Keratinocyte (primary cell): ENCODE measurements around the gene ARID3C. TPM values are rescaled to one million over a fixed set of nuclear protein-coding genes. Genes with fewer than 3 reads are reported as not detected.

Experiments
- DNase-seq: peaks from one replicate; pipeline ENCODE4 v3.0.0-alpha.2; 2011; ENCODE audit warnings: low read depth, missing footprints, low spot score
- FAIRE-seq: peaks from 2 replicates; lab custom pipeline; 2011; peaks lifted over from hg19 to GRCh38; lab: Jason Lieb, UNC
- H2AFZ ChIP-seq: 2 replicates; pipeline ENCODE4 v1.6.0; 2012; ENCODE audit warnings: low read length, control low read depth, inconsistent platforms; ENCODE audit not compliant: control insufficient read depth
- H3K27ac ChIP-seq: 2 replicates; pipeline ENCODE4 v1.5.1; 2011; ENCODE audit warnings: low read length; ENCODE audit not compliant: control insufficient read depth, insufficient read depth
- H3K27me3 ChIP-seq: 3 replicates; pipeline ENCODE4 v1.6.0; 2011; ENCODE audit warnings: low read length; ENCODE audit not compliant: control insufficient read depth, insufficient read depth; ENCODE audit errors: extremely low read depth
- H3K36me3 ChIP-seq, 2 experiments: 2 replicates in 1 of 2; 3 replicates in 1 of 2; pipeline ENCODE4 v1.5.1; 2011; ENCODE audit warnings: low read length in 2 of 2, mild to moderate bottlenecking in 1 of 2; ENCODE audit not compliant: control insufficient read depth in 2 of 2, insufficient read depth in 2 of 2; ENCODE audit errors: extremely low read depth in 1 of 2
- H3K4me1 ChIP-seq: 3 replicates; pipeline ENCODE4 v1.5.1; 2011; ENCODE audit warnings: low read length; ENCODE audit not compliant: control insufficient read depth, insufficient read depth; ENCODE audit errors: extremely low read depth
- H3K4me2 ChIP-seq: 3 replicates; pipeline ENCODE4 v1.6.0; 2011; ENCODE audit warnings: low read depth, low read length; ENCODE audit not compliant: control insufficient read depth, insufficient read depth; ENCODE audit errors: extremely low read depth
- H3K4me3 ChIP-seq, 3 experiments: fragments of 200-600 bp in 1 of 3; sonication (generic) in 1 of 3; 2 replicates in 2 of 3; 3 replicates in 1 of 3; pipeline ENCODE4 v1.5.1; 2011 to 2016; ENCODE audit warnings: low read length in 3 of 3, mild to moderate bottlenecking in 3 of 3, control low read depth in 2 of 3, inconsistent platforms in 1 of 3, low read depth in 1 of 3, mixed read lengths in 1 of 3, mixed run types in 1 of 3, moderate library complexity in 1 of 3; ENCODE audit not compliant: control insufficient read depth in 2 of 3, insufficient read depth in 2 of 3; ENCODE audit errors: extremely low read depth in 1 of 3
- H3K79me2 ChIP-seq: 2 replicates; pipeline ENCODE4 v1.6.0; 2012; ENCODE audit warnings: low read length; ENCODE audit not compliant: control insufficient read depth, insufficient read depth
- H3K9ac ChIP-seq: 3 replicates; pipeline ENCODE4 v1.6.0; 2011; ENCODE audit warnings: low read length; ENCODE audit not compliant: control insufficient read depth, insufficient read depth; ENCODE audit errors: extremely low read depth
- H3K9me1 ChIP-seq: 3 replicates; pipeline ENCODE4 v1.6.0; 2011; ENCODE audit warnings: low read length; ENCODE audit not compliant: control insufficient read depth, insufficient read depth; ENCODE audit errors: extremely low read depth
- H3K9me3 ChIP-seq: 2 replicates; pipeline ENCODE4 v1.5.1; 2012; ENCODE audit warnings: low read depth, low read length; ENCODE audit not compliant: control insufficient read depth
- H4K20me1 ChIP-seq: 3 replicates; pipeline ENCODE4 v1.6.0; 2011; ENCODE audit warnings: low read length; ENCODE audit not compliant: control insufficient read depth, insufficient read depth; ENCODE audit errors: extremely low read depth
- CTCF ChIP-seq, 3 experiments: IDR thresholded peaks in 1 of 3; conservative IDR thresholded peaks in 1 of 3; optimal IDR thresholded peaks in 1 of 3; 2 replicates in 2 of 3; 3 replicates in 1 of 3; pipeline versions ENCODE3 to v1.5.1; 2011; ENCODE audit warnings: low read length in 3 of 3, mild to moderate bottlenecking in 3 of 3, moderate library complexity in 2 of 3, control low read depth in 1 of 3, inconsistent platforms in 1 of 3; ENCODE audit not compliant: insufficient read depth in 2 of 3; ENCODE audit errors: extremely low read depth in 1 of 3
- EZH2 ChIP-seq: IDR thresholded peaks from one replicate; pipeline ENCODE4 v1.6.1; 2012; ENCODE audit warnings: inconsistent platforms, mild to moderate bottlenecking, low read length, moderate library complexity
- dilution Hi-C: fragments of 300-500 bp; cut with MboI; formaldehyde crosslinking; loops from one replicate; pipeline ENCODE4 v1.7.0; 2020; ENCODE audit warnings: low sequenced_read_pairs; ENCODE audit not compliant: extremely low pct_ligation_motif_present
- polyA minus RNA-seq, 3 experiments: library from RNA; depleted of rRNA, polyadenylated mRNA; stranded (reverse); fragments of >200 nt; gene quantifications; 1 replicate in 1 of 3; 2 replicates in 1 of 3; 3 replicates in 1 of 3; pipeline ENCODE4 v1.2.3, GENCODE V29; 2011
- polyA plus RNA-seq, 5 experiments: library from polyadenylated mRNA; depleted of rRNA in 3 of 5; stranded (reverse) in 3 of 5; stranded (forward) in 1 of 5; unstranded in 1 of 5; fragments of >200 nt; gene quantifications; 1 replicate in 1 of 5; 2 replicates in 3 of 5; 3 replicates in 1 of 5; pipeline versions ENCODE4 v1.2.1 to v1.2.3, GENCODE V29; 2011 to 2012; ENCODE audit warnings: missing spikeins in 2 of 5, low read depth in 1 of 5, low replicate concordance in 1 of 5

The ARID3C gene
- polyA plus RNA-seq (0.03 to 0.05 TPM in 2 of 3 replicates, not detected in the other), polyA minus RNA-seq (not detected in 3 replicates)
- 0.37 TPM for polyA plus RNA-seq (2011; ENCODE audit: low read depth)
- polyA plus RNA-seq (2011; cell fraction: cytosol; rRNA removed) = not detected in 2 replicates
- 0.16 TPM in 1 of 2 replicates, not detected in the other for polyA plus RNA-seq (2011; cell fraction: nucleus; rRNA removed)
- 0.23 TPM in 1 of 2 replicates, not detected in the other for polyA plus RNA-seq (2012; ENCODE audit: low replicate concordance)
- polyA minus RNA-seq (2011; cell fraction: cytosol; rRNA and poly(A)+ RNA removed) = not detected
- polyA minus RNA-seq (2011; cell fraction: nucleus; rRNA and poly(A)+ RNA removed) = not detected in 2 replicates

- Histone ChIP-seq H3K79me2 (no peaks in the 10 kb centered on the region), H3K27me3 (peaks cover 48% of the 10 kb centered on the region), H3K4me1 (peaks cover 5% of the 10 kb centered on the region), H3K4me2 (peak within 1 kb of the TSS; percentile 47), H3K9me3 (no peaks in the 10 kb centered on the region), H3K36me3 (no peaks in the 10 kb centered on the region), H4K20me1 (no peaks in the 10 kb centered on the region), H3K27ac (no peak within 1 kb of the TSS), H3K9ac (no peak within 1 kb of the TSS), H3K4me3 (peak within 1 kb of the TSS; percentile 22 to 38 (median 25)), H3K9me1 (no peaks in the 10 kb centered on the region), H2AFZ (peak within 1 kb of the TSS; percentile 47)
- FAIRE-seq (no peak), DNase-seq (no peak)
- peak; percentile 85 for TF ChIP-seq EZH2
- TF ChIP-seq CTCF (optimal IDR thresholded peaks at IDR 0.05 in 1 of 3, IDR thresholded peaks at IDR 0.05 in 1 of 3, conservative IDR thresholded peaks at IDR 0.05 in 1 of 3; ENCODE audit: extremely low read depth in 1 of 3, insufficient read depth in 2 of 3, low read length in 3 of 3) = no peak
- dilution Hi-C loops = no loop called here
Observed at GRCh38 chr9:34628656-34629490, at the start of gene ARID3C. Gene ARID3C, minus strand, starts transcription at chr9:34629066. Its CDS starts 1,052 bp downstream, at chr9:34628014.

- dilution Hi-C loops = no loop called here
- Histone ChIP-seq H3K79me2 (no peaks in the 10 kb centered on the region), H3K27me3 (no peaks in the 10 kb centered on the region), H3K4me1 (no peaks in the 10 kb centered on the region), H3K9ac (no peak overlapping the region), H3K4me2 (no peak overlapping the region), H2AFZ (no peak overlapping the region), H3K27ac (no peak overlapping the region), H3K9me1 (no peaks in the 10 kb centered on the region), H3K36me3 (peaks cover 4 to 5% of the 10 kb centered on the region in 2 experiments), H3K9me3 (no peaks in the 10 kb centered on the region), H4K20me1 (no peaks in the 10 kb centered on the region), H3K4me3 (no peak overlapping the region)
- no peak for DNase-seq
- no peak for FAIRE-seq
- TF ChIP-seq EZH2 (no peak), CTCF (optimal IDR thresholded peaks at IDR 0.05 in 1 of 3, IDR thresholded peaks at IDR 0.05 in 1 of 3, conservative IDR thresholded peaks at IDR 0.05 in 1 of 3; ENCODE audit: extremely low read depth in 1 of 3, insufficient read depth in 2 of 3, low read length in 3 of 3) (no peak)
Observed at GRCh38 chr9:34675869-34676268, 47.0 kb upstream of the ARID3C start.
